NT2/D1 (cell line): Measurements from ENCODE around the gene CALY.
"Not testable (repeated sequence)": the region's sequence is repeated elsewhere in the genome, so short reads cannot be mapped to it uniquely, and the experiment has no call there.

Experiments
- DNase-seq: peaks from one replicate; pipeline ENCODE4 v3.0.0-alpha.2; 2011; ENCODE audit warnings: low read depth, low spot score
- H3K27me3 ChIP-seq: 2 replicates; pipeline ENCODE4 v1.6.0; 2011; ENCODE audit warnings: mild to moderate bottlenecking; ENCODE audit not compliant: insufficient read length, insufficient read depth
- H3K36me3 ChIP-seq: 2 replicates; pipeline ENCODE4 v1.6.1; 2011; ENCODE audit warnings: mild to moderate bottlenecking, low read length, mixed read lengths; ENCODE audit not compliant: insufficient read depth, insufficient read length
- H3K4me1 ChIP-seq: 2 replicates; pipeline ENCODE4 v1.5.1; 2011; ENCODE audit not compliant: insufficient read depth, insufficient read length
- H3K4me3 ChIP-seq: 2 replicates; pipeline ENCODE4 v1.5.1; 2011; ENCODE audit warnings: low read depth; ENCODE audit not compliant: insufficient read length
- H3K9ac ChIP-seq: 2 replicates; pipeline ENCODE4 v1.6.0; 2011; ENCODE audit warnings: low read depth; ENCODE audit not compliant: insufficient read length
- H3K9me3 ChIP-seq: 2 replicates; pipeline ENCODE4 v1.5.1; 2011; ENCODE audit warnings: mild to moderate bottlenecking, low read length; ENCODE audit not compliant: insufficient read depth
- SUZ12 ChIP-seq: IDR thresholded peaks from 2 replicates; pipeline ENCODE4 v1.6.1; 2011; ENCODE audit not compliant: insufficient read length, insufficient read depth; ENCODE audit errors: extremely low read depth
- YY1 ChIP-seq: IDR thresholded peaks from 2 replicates; pipeline ENCODE4 v1.6.1; 2011; ENCODE audit not compliant: insufficient read length, insufficient read depth
- ZNF274 ChIP-seq: IDR thresholded peaks from 2 replicates; pipeline ENCODE4 v1.6.1; 2011; ENCODE audit warnings: mild to moderate bottlenecking, low read depth, low read length

Gene CALY

GRCh38 chr10:133325440-133326222 lies 11.1 kb downstream of the CALY start:
- Histone ChIP-seq H3K36me3 (no peaks in the 10 kb centered on the region), H3K4me3 (peak overlapping the region; percentile 47), H3K27me3 (peaks cover 47% of the 10 kb centered on the region), H3K4me1 (peaks cover 24% of the 10 kb centered on the region), H3K9ac (peak overlapping the region; percentile 67), H3K9me3 (no peaks in the 10 kb centered on the region; the same call in 1 of the 2 replicates)
- no peak for DNase-seq
- peak; percentile 24 for TF ChIP-seq SUZ12
- no peak for TF ChIP-seq YY1
- TF ChIP-seq ZNF274 = no peak

GRCh38 chr10:133324857-133325260 lies 11.8 kb downstream of the CALY start:
- peak overlapping the region; percentile 47 for H3K4me3 ChIP-seq
- H3K36me3 ChIP-seq = no peaks in the 10 kb centered on the region
- H3K9ac ChIP-seq = peak overlapping the region; percentile 59
- H3K27me3 ChIP-seq = peaks cover 47% of the 10 kb centered on the region
- DNase-seq = no peak
- peaks cover 24% of the 10 kb centered on the region for H3K4me1 ChIP-seq
- H3K9me3 ChIP-seq = no peaks in the 10 kb centered on the region; the same call in 1 of the 2 replicates
- TF ChIP-seq ZNF274 (no peak), SUZ12 (no peak), YY1 (no peak)

- no peaks in the 10 kb centered on the region for H3K36me3 ChIP-seq
- H3K9me3 ChIP-seq = no peaks in the 10 kb centered on the region; the same call in 1 of the 2 replicates
- DNase-seq = peak; percentile 38
- H3K27me3 ChIP-seq = peaks cover 50% of the 10 kb centered on the region
- TF ChIP-seq SUZ12 (no peak), ZNF274 (no peak), YY1 (no peak)
- peak overlapping the region; percentile 28 for H3K4me3 ChIP-seq
- H3K4me1 ChIP-seq = peaks cover 24% of the 10 kb centered on the region
- peak overlapping the region; percentile 70 for H3K9ac ChIP-seq
Measured at GRCh38 chr10:133324198-133324792, 12.4 kb downstream of the CALY start.

GRCh38 chr10:133322064-133322709 lies 14.5 kb downstream of the CALY start:
- Histone ChIP-seq H3K4me1 (peaks cover 13% of the 10 kb centered on the region), H3K27me3 (peaks cover 35% of the 10 kb centered on the region)
- not testable (repeated sequence) for H3K9ac ChIP-seq, DNase-seq, H3K36me3 ChIP-seq, H3K4me3 ChIP-seq, H3K9me3 ChIP-seq

GRCh38 chr10:133320852-133321422 lies 15.8 kb downstream of the CALY start:
- H3K9me3 ChIP-seq, H3K4me3 ChIP-seq, H3K4me1 ChIP-seq, H3K36me3 ChIP-seq, H3K9ac ChIP-seq, DNase-seq: not testable (repeated sequence)
- peaks cover 23% of the 10 kb centered on the region for H3K27me3 ChIP-seq

- Histone ChIP-seq H3K9me3 (no peaks in the 10 kb centered on the region; the same call in 1 of the 2 replicates), H3K27me3 (peaks cover 10% of the 10 kb centered on the region), H3K4me1 (peaks cover 4% of the 10 kb centered on the region), H3K4me3 (peak overlapping the region; percentile 50), H3K9ac (peak overlapping the region; percentile 64), H3K36me3 (no peaks in the 10 kb centered on the region)
- DNase-seq = peak; percentile 47
- TF ChIP-seq ZNF274 = no peak
- TF ChIP-seq YY1 = peak; percentile 16
- no peak for TF ChIP-seq SUZ12
Measured at GRCh38 chr10:133318494-133319127, 18.1 kb downstream of the CALY start.

GRCh38 chr10:133316732-133317131 lies 20.0 kb downstream of the CALY start:
- Histone ChIP-seq H3K36me3 (peaks cover 13% of the 10 kb centered on the region), H3K9me3 (no peaks in the 10 kb centered on the region; the same call in 1 of the 2 replicates)

More at GRCh38 chr10:133316732-133317131, 20.0 kb downstream of the CALY start:
- Histone ChIP-seq H3K4me1 (peaks cover 8% of the 10 kb centered on the region), H3K27me3 (peaks cover 10% of the 10 kb centered on the region), H3K4me3 (no peak overlapping the region), H3K9ac (no peak overlapping the region)
- TF ChIP-seq SUZ12 (no peak), YY1 (no peak), ZNF274 (no peak)
- no peak for DNase-seq
